SK-MEL-5 (cell line): ENCODE data around the gene SUMF2. TPM values are rescaled to one million over a fixed set of nuclear protein-coding genes. Genes with fewer than 3 reads are reported as not detected.
A peak's percentile ranks its signal among the peaks of the same experiment; 100 is the strongest.
"Not testable (repeated sequence)": the region's sequence is repeated elsewhere in the genome, so short reads cannot be mapped to it uniquely, and the experiment has no call there.

Experiments used
- DNase-seq: peaks from one replicate; pipeline ENCODE4 v3.0.0-alpha.2; 2016; ENCODE audit warnings: low read depth, low spot score
- in situ Hi-C: cut with HindIII; loops from 2 replicates; pipeline ENCODE4 v1.10.0; 2016; ENCODE audit warnings: low sequenced_read_pairs, high pct_unique_total_duplicates, low pct_unique_long_range_greater_than_20kb
- polyA plus RNA-seq, 2 experiments: library from polyadenylated mRNA; depleted of rRNA; stranded (reverse); fragments of >200 nt; gene quantifications; 2 replicates each; pipeline ENCODE4 v1.2.3, GENCODE V29; 2015
- total RNA-seq: library from RNA; depleted of rRNA; stranded (reverse); fragments of >200 nt; shearing (Covaris generic); gene quantifications from 2 replicates; pipeline ENCODE4 v1.2.3, GENCODE V29; 2014; rRNA removed

Gene SUMF2
- total RNA-seq = 559 and 567 TPM in 2 replicates
- polyA plus RNA-seq (2015; cell fraction: cytosol; rRNA removed) = 896 and 928 TPM in 2 replicates
- polyA plus RNA-seq (2015; cell fraction: nucleus; rRNA removed) = 565 and 634 TPM in 2 replicates

GRCh38 chr7:56063882-56064625 is at the start of gene SUMF2:
Gene SUMF2, plus strand, starts transcription at chr7:56064286. Its CDS starts 26 bp downstream, at chr7:56064312.
- in situ Hi-C loops = no loop called here
- DNase-seq = peak; percentile 94

DNA sequence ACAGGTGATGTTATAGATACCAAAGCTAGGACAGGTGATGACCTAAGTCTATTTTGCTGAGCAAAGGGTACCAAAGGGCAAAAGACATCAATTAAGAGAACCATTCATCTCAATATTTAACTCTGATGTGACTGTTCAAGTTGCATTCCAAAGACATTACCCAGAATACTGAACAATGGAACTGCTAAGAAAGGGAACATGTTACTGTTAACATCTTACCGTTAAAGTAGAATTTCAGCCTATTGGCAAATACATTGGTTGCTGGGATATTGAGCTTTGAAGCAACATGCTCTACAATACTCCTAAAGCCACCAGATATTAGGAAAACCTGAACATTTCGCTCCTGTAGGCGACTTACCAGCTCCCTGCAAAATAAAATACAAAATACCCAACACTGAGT is 47.1 kb upstream of the SUMF2 start:
- DNase-seq, in situ Hi-C loops: not testable (repeated sequence)

DNA sequence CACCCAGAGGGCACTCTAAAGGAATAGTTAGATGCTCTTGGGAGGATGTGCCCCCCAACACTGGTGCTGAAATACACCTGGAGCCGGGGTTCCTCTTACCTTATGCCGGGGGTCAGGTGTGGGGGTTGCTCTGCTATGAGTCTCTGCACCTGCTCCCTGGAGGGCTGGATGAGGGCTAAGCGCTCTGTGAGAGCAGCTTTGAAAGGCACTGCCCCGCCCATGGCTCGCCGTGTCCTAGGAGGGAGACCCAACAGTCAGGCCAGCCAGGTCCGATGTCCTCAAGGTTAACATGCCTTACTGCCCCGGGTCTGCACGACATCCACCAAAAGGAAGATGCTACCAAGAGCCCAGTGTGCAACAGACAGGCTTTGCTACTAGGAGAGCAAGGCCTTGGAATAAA is 44.6 kb upstream of the SUMF2 start:
- in situ Hi-C loops = no loop called here
- no peak for DNase-seq

GRCh38 chr7:56023500-56023899 is 40.6 kb upstream of the SUMF2 start:
- no peak for DNase-seq
- in situ Hi-C loops = no loop called here

- DNase-seq = no peak
- in situ Hi-C loops = no loop called here
These were observed 37.5 kb upstream of the SUMF2 start for GRCh38 chr7:56026538-56026937.

DNA sequence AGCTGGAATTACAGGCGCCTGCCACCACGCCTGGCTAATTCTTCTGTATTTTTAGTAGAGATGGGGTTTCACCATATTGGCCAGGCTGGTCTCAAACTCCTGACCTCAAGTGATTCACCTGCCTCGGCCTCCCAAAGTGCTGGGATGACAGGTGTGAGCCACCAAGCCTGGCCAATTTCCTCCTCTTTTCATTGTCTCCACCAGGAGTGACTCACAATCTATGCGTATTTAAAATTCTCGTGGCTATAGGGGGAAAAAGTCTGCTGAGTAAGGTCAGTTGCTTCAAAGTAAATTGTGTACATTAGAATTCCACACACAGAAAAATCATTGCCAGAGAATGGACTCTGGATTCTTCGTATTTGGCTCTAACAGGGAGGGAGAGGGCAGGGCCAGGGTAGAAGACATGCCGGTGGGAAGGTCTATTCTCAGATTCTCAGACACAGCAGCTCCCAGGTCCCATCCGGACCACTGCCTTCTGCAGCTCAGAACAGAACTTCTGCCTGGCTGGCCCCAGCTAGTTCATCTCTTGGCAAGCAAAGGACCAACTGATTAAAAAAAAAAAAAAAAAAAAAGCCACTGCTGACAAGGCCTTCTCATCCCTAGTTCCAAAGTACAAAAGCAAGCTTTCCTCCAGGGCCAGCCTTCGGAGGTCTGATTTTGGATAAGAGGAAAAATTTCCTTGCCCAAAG is 35.0 kb upstream of the SUMF2 start:
- in situ Hi-C loops = no loop called here
- DNase-seq = no peak

- in situ Hi-C loops = no loop called here
- no peak for DNase-seq
These were observed 33.7 kb upstream of the SUMF2 start for GRCh38 chr7:56030340-56030739.

GRCh38 chr7:56031556-56031955 is 32.5 kb upstream of the SUMF2 start:
- DNase-seq, in situ Hi-C loops: not testable (repeated sequence)

GRCh38 chr7:56032578-56032977 is 31.5 kb upstream of the SUMF2 start:
- in situ Hi-C loops, DNase-seq: not testable (repeated sequence)

GRCh38 chr7:56033671-56034432 is 30.2 kb upstream of the SUMF2 start:
- in situ Hi-C loops = no loop called here
- peak; percentile 93 for DNase-seq

DNA sequence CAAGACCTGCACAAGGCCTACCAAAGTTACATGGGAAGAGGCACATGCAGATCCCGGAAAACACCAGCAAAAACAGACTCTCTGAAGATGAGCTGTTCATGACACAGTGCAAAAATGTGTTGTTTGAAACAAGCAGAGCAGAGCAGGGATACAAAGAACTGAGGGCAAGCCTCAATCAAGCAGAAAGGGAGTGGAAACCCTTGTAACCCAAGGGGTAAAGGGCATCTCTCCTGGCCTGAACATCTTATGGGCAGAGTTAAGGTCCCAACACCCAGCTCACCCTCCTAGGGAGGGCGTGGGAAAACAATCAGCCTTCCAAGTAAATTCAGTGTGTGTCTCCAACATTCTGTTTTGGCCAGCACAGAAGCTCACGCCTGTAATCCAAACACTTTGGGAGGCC is 23.4 kb upstream of the SUMF2 start:
- no peak for DNase-seq
- in situ Hi-C loops = no loop called here

- DNase-seq = peak; percentile 68
- in situ Hi-C loops = not testable (repeated sequence)
These were observed 18.3 kb upstream of the SUMF2 start for GRCh38 chr7:56045758-56046157.

DNA sequence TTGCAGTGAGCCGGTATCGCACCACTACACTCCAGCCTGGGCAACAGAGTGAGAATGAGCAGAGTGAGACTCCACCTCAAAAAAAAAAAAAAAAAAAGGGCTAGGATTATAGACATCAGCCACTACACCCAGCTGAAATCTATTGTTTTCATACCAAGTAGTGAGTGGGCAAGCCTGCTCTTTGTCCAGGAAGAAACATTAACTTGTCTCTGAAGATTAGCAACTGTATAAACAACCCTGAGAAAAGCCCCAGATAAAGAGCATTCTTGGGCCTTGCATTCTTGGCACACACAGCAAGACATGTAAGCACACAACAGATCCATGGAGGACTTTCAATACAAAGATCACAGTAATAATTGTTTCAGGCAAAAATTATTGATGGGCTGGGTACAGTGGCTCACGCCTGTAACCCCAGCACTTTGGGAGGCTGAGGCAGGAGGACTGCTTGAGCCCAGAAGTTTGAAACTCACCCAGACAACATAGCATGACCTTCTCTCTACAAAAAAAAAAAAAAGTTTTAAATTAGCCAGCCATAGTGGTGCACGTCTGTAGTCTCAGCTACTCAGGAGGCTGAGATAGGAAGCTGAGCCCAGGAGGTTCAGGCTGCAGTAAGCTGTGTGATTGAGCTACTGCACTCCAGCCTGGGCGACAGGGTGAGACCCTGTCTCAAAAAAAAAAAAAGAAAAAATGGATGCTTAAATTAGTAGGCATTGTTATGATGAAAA is 17.2 kb upstream of the SUMF2 start:
- in situ Hi-C loops = no loop called here
- no peak for DNase-seq

- DNase-seq, in situ Hi-C loops: not testable (repeated sequence)
These were observed 16.5 kb upstream of the SUMF2 start for GRCh38 chr7:56047446-56048116.

DNA sequence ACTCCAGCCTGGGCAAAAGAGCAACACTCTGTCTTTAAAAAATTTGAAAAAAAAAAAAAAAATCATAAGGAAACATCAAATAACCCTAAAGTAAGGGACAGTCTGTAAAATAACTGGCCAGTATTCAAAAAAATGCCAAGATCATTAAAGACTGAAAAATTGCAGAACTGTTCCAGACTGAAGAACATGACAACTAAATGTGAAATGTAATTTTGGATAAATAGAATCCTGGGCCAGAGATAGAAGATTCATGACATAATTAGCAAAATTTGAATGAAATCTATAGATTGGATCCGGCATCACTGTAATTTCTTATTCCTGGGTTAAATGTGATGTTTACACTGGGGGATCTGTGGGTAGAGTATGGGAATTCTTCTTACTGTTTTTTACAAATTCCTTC is 15.8 kb upstream of the SUMF2 start:
- in situ Hi-C loops = no loop called here
- DNase-seq = no peak

DNA sequence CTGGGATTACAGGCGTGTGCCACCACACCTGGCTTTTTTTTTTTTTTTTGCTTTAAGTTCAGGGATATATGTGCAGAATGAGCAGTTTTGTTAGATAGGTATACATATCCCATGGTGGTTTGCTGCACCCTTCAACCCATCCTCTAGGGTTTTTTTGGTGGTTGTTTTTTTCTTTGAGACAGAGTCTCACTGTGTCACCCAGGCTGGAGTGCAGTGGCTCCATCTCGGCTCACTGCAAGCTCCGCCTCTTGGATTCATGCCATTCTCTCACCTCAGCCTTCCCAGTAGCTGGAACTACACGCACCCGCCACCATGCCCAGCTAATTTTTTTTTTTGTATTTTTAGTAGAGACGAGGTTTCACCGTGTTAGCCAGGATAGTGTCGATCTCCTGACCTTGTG is 15.3 kb upstream of the SUMF2 start:
- in situ Hi-C loops = not testable (repeated sequence)
- peak; percentile 53 for DNase-seq

DNA sequence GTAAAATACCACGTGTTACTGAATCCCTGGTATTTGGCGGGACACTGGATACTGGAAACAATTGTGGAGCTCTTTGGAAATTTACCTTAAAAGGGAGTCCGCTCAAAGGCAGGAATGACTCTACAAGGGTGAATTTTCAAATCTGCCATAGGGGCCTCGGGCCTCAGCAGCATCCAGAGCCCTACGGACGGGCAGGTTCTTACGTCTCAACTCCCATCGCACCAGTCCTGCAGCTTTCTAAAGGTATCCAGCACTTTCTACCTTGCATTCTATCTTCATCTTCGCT is 13.1 kb upstream of the SUMF2 start:
- in situ Hi-C loops = no loop called here
- DNase-seq = no peak
